ENCODE data around the gene CAMK1D. TPM values are rescaled to one million over a fixed set of nuclear protein-coding genes. Genes with fewer than 3 reads are reported as not detected.
"Not testable (repeated sequence)": the region's sequence is repeated elsewhere in the genome, so short reads cannot be mapped to it uniquely, and the experiment has no call there.

CAMK1D gene
- total RNA-seq, 6 experiments from 2014 or later: 5.3 to 10.8 (median 9.5) TPM

GRCh38 chr10:12489806-12490205, 140.5 kb downstream of the CAMK1D start:
- 60% methylated on average over 1 of the region's 13 CpGs for WGBS (ENCODE audit: insufficient coverage, low coverage, low lambda C conversion rate, missing lambda C conversion rate)
- Histone ChIP-seq H3K27me3 (no peaks in the 10 kb centered on the region), H3K27ac (no peak overlapping the region), H3K9me3 (no peaks in the 10 kb centered on the region), H3K36me3 (no peaks in the 10 kb centered on the region), H3K4me1 (peaks cover 0 to 23% (median 2%) of the 10 kb centered on the region in 4 donors), H3K4me3 (no peak overlapping the region)
- ATAC-seq (no peak), DNase-seq (no peak)
- intact Hi-C loops (cut with DNase I): no loop called here
- TF ChIP-seq, protein P1, sequence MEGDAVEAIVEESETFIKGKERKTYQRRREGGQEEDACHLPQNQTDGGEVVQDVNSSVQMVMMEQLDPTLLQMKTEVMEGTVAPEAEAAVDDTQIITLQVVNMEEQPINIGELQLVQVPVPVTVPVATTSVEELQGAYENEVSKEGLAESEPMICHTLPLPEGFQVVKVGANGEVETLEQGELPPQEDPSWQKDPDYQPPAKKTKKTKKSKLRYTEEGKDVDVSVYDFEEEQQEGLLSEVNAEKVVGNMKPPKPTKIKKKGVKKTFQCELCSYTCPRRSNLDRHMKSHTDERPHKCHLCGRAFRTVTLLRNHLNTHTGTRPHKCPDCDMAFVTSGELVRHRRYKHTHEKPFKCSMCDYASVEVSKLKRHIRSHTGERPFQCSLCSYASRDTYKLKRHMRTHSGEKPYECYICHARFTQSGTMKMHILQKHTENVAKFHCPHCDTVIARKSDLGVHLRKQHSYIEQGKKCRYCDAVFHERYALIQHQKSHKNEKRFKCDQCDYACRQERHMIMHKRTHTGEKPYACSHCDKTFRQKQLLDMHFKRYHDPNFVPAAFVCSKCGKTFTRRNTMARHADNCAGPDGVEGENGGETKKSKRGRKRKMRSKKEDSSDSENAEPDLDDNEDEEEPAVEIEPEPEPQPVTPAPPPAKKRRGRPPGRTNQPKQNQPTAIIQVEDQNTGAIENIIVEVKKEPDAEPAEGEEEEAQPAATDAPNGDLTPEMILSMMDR (IDR thresholded peaks at IDR 0.05): no peak
- TF ChIP-seq POLR2A (IDR thresholded peaks at IDR 0.05): no peak

- ATAC-seq: no peak
- H3K36me3 ChIP-seq: no peaks in the 10 kb centered on the region
- 100% methylated on average over 1 of the region's 1 CpG for WGBS (ENCODE audit: insufficient coverage, low coverage, low lambda C conversion rate, missing lambda C conversion rate)
- no peak for TF ChIP-seq POLR2A (IDR thresholded peaks at IDR 0.05)
- TF ChIP-seq, protein P1 (IDR thresholded peaks at IDR 0.05): no peak
- no peaks in the 10 kb centered on the region for H3K27me3 ChIP-seq
- peaks cover 0 to 18% (median 2%) of the 10 kb centered on the region in 4 donors for H3K4me1 ChIP-seq
- intact Hi-C loops (cut with DNase I): no loop called here
- H3K9me3 ChIP-seq: no peaks in the 10 kb centered on the region
- no peak overlapping the region for H3K4me3 ChIP-seq
- DNase-seq: no peak
- H3K27ac ChIP-seq: no peak overlapping the region
Measured at GRCh38 chr10:12490963-12491362, 141.6 kb downstream of the CAMK1D start.

DNA sequence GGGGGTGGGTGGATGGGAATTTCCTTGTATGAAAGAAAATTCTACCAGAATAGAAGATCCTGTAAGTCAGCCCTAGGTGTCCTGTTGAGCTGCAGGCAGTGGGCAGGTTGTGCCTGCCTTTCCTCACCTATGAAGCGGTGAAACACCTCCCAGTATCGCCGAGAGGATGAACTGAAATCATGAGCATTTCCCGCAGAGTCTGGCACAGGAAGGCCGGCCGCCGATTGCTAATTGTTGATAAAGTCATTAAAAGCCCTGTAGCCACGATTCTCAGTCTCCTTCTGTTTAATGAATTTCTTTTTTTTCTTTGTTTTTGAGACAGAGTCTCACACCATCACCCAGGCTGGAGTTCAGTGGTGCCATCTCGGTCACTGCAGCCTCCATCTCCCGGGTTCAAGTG, 142.1 kb downstream of the CAMK1D start:
- 87% methylated on average over 9 of the region's 10 CpGs for WGBS (ENCODE audit: insufficient coverage, low coverage, low lambda C conversion rate, missing lambda C conversion rate)
- intact Hi-C loops (cut with DNase I): no loop called here
- H3K27me3 ChIP-seq: no peaks in the 10 kb centered on the region
- H3K4me3 ChIP-seq: no peak overlapping the region
- H3K9me3 ChIP-seq: no peaks in the 10 kb centered on the region
- no peaks in the 10 kb centered on the region for H3K36me3 ChIP-seq
- no peak for ATAC-seq
- peaks cover 0 to 17% (median 2%) of the 10 kb centered on the region in 4 donors for H3K4me1 ChIP-seq
- no peak for DNase-seq
- TF ChIP-seq, protein P1 (IDR thresholded peaks at IDR 0.05): no peak
- no peak for TF ChIP-seq POLR2A (IDR thresholded peaks at IDR 0.05)
- no peak overlapping the region for H3K27ac ChIP-seq

DNA sequence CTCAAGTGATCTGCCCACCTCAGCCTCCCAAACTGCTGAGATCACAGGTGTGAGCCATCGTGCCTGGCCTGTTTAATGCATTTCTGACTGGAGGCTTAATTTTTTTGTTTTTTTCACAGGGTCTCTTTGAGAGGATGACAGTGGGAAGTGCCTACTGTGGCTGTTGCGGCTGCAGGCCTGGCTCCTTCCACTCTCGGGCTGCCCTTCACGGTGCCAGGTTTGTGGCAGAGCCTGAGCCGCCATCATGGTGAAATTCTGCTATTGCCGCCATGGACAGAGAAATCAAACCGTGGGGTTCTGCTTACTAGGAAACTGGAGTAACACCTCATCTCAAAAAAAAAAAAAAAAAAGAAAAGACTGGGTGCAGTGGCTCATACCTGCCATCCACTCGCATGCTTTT, 142.7 kb downstream of the CAMK1D start:
- Histone ChIP-seq H3K27me3 (no peaks in the 10 kb centered on the region), H3K36me3 (no peaks in the 10 kb centered on the region), H3K9me3 (no peaks in the 10 kb centered on the region), H3K4me3 (no peak overlapping the region), H3K27ac (no peak overlapping the region), H3K4me1 (peaks cover 0 to 12% (median under 1%) of the 10 kb centered on the region in 4 donors)
- intact Hi-C loops (cut with DNase I): no loop called here
- no peak for DNase-seq
- TF ChIP-seq, protein P1 (IDR thresholded peaks at IDR 0.05): no peak
- TF ChIP-seq POLR2A (IDR thresholded peaks at IDR 0.05): no peak
- WGBS (ENCODE audit: insufficient coverage, low coverage, low lambda C conversion rate, missing lambda C conversion rate): 97% methylated on average over 8 of the region's 8 CpGs
- ATAC-seq: no peak

DNA sequence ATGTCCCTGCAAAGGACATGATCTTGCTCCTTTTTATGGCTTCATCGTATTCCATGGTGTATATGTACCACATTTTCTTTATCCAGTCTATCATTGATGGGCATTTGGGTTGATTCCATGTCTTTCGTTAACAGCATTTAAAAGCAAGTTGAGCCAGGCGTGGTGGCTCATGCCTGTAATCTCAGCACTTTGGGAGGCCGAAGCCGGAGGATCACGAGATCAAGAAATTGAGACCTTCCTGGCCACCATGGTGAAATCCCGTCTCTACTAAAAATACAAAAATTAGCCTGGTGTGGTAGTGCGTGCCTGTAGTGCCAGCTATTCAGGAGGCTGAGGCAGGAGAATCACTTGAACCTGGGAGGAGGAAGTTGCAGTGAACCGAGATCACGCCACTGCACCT, 147.7 kb downstream of the CAMK1D start:
- ATAC-seq; H3K27me3 ChIP-seq; H3K36me3 ChIP-seq; intact Hi-C loops (cut with DNase I); H3K27ac ChIP-seq; H3K4me3 ChIP-seq; H3K9me3 ChIP-seq; DNase-seq: not testable (repeated sequence)
- peaks cover 0 to 19% (median 4%) of the 10 kb centered on the region in 4 donors for H3K4me1 ChIP-seq
- 93% methylated on average over 10 of the region's 10 CpGs for WGBS (ENCODE audit: insufficient coverage, low coverage, low lambda C conversion rate, missing lambda C conversion rate)

Measured in right lobe of liver (tissue), 6 donors.